ENCODE results near the gene LSM14A. TPM values are rescaled to one million over a fixed set of nuclear protein-coding genes. Genes with fewer than 3 reads are reported as not detected.

The LSM14A gene
- total RNA-seq, 1 experiment from 2014 or later = 199 TPM

- Histone ChIP-seq H4K8ac (replicated peaks; ENCODE audit: insufficient read length, low read depth, low read length) (no peak overlapping the region), H3K56ac (ENCODE audit: insufficient read length, low read depth, low read length) (no peak overlapping the region), H2AFZ (ENCODE audit: low read length) (no peak overlapping the region), H4K5ac (ENCODE audit: insufficient read length, low read depth, low read length) (no peak overlapping the region), H3K27me3 (ENCODE audit: insufficient read depth, low read length) (no peaks in the 10 kb centered on the region), H3K4me1 (ENCODE audit: insufficient read depth, low read length) (0 out of 2 replicates have a peak, but pooled peaks cover 3% of the 10 kb centered on the region), H3K27ac (ENCODE audit: insufficient read length, low read depth, low read length) (no peak overlapping the region), H3K9me3 (ENCODE audit: control insufficient read depth, low read depth, low read length) (no peaks in the 10 kb centered on the region), H3K9ac (ENCODE audit: extremely low read depth, insufficient read length, low read length) (no peak overlapping the region), H3K23ac (ENCODE audit: insufficient read length, low read depth, low read length) (no peak overlapping the region), H2BK5ac (ENCODE audit: insufficient read length, low read length) (no peak overlapping the region), H2AK5ac (ENCODE audit: insufficient read length, low read length) (no peak overlapping the region), H3T11ph (ENCODE audit: low read length) (no peak overlapping the region), H2BK120ac (ENCODE audit: low read depth, low read length, poor library complexity, severe bottlenecking) (no peak overlapping the region), H3K4me2 (ENCODE audit: insufficient read depth, insufficient read length, low read length) (no peak overlapping the region), H3K79me2 (ENCODE audit: insufficient read depth, low read length) (peaks cover 42% of the 10 kb centered on the region; the same call in 1 of the 2 replicates), H3K14ac (ENCODE audit: insufficient read depth, low read length) (no peak overlapping the region), H4K91ac (ENCODE audit: insufficient read length, low read depth, low read length) (no peak overlapping the region), H3K4ac (ENCODE audit: low read depth, low read length) (no peak overlapping the region), H2BK15ac (ENCODE audit: low read depth, low read length) (no peak overlapping the region), H2BK12ac (ENCODE audit: insufficient read length, low read depth, low read length) (no peak overlapping the region), H4K20me1 (ENCODE audit: control insufficient read depth, insufficient read depth, insufficient read length) (no peaks in the 10 kb centered on the region), H3K79me1 (ENCODE audit: insufficient read depth, low read depth, low read length, poor library complexity, severe bottlenecking) (peaks cover 6% of the 10 kb centered on the region), H3K18ac (ENCODE audit: insufficient read length, low read depth, low read length) (no peak overlapping the region), H2BK20ac (ENCODE audit: low read depth, low read length, poor library complexity, severe bottlenecking) (no peak overlapping the region), H3K23me2 (ENCODE audit: insufficient read length, low read depth, low read length, poor library complexity, severe bottlenecking) (no peaks in the 10 kb centered on the region)
- Mint-ChIP-seq H3K27me3 (ENCODE audit: low read depth) (no peaks in the 10 kb centered on the region), H3K36me3 (ENCODE audit: insufficient read depth in 1 of 3, low read depth in 3 of 3) (peaks cover 12 to 24% (median 20%) of the 10 kb centered on the region in 3 experiments), H3K9me3 (no peaks in the 10 kb centered on the region; a peak in 1 of 5 replicates), H3K4me1 (peaks cover 30 to 31% of the 10 kb centered on the region in 2 experiments), H3K4me3 (no peak overlapping the region), H3K27ac (peak overlapping the region in 1 of 3 experiments; percentile 93; a peak in 2 of 7 replicates)
- no peak for DNase-seq
- WGBS (ENCODE audit: extremely low coverage, insufficient read length, low lambda C conversion rate) = no CpG with 5 or more reads among the region's 3 CpGs
- no peak for TF ChIP-seq CTCF (conservative IDR thresholded peaks at IDR 0.05)
Observed at GRCh38 chr19:34191355-34191962, 19.2 kb downstream of the LSM14A start.

Measured in H9 (cell line).